SU-DHL-6 (cell line): ENCODE results near the gene RFLNA.

Experiments
- H2AFZ ChIP-seq: fragments of 200-600 bp; sonication (generic); 2 replicates; pipeline ENCODE4 v1.6.1; 2014; ENCODE audit warnings: low read depth, mild to moderate bottlenecking, moderate library complexity, mixed read lengths, antibody characterized with exemption, low read length; ENCODE audit not compliant: severe bottlenecking
- H3F3A ChIP-seq: fragments of 200-600 bp; shearing (Covaris generic); 2 replicates; pipeline ENCODE4 v1.6.0; 2016; ENCODE audit warnings: antibody characterized with exemption, mild to moderate bottlenecking; ENCODE audit not compliant: insufficient read depth
- H3K27ac ChIP-seq: fragments of 200-600 bp; sonication (generic); 2 replicates; pipeline ENCODE4 v1.5.1; 2016; ENCODE audit warnings: low read depth, mild to moderate bottlenecking, low read length, moderate library complexity, mixed read lengths
- H3K27me3 ChIP-seq: fragments of 200-600 bp; sonication (generic), shearing (Covaris generic); 2 replicates; pipeline ENCODE4 v1.6.0; 2014; ENCODE audit warnings: mild to moderate bottlenecking, low read length
- H3K36me3 ChIP-seq: fragments of 200-600 bp; sonication (generic); 2 replicates; pipeline ENCODE4 v1.6.1; 2014; ENCODE audit warnings: mild to moderate bottlenecking, low read length, mixed read lengths
- H3K4me2 ChIP-seq: fragments of 300-600, 200-600 bp; shearing (Covaris generic), sonication (generic); 2 replicates; pipeline ENCODE4 v1.6.0; 2014; ENCODE audit warnings: low read length, low read depth, mild to moderate bottlenecking; ENCODE audit not compliant: poor library complexity, severe bottlenecking
- H3K4me3 ChIP-seq: fragments of 200-600 bp; sonication (generic); 2 replicates; pipeline ENCODE4 v1.5.1; 2014; ENCODE audit warnings: antibody characterized with exemption, low read length, mild to moderate bottlenecking, mixed read lengths; ENCODE audit not compliant: insufficient read depth, poor library complexity, severe bottlenecking
- H3K79me2 ChIP-seq: fragments of 200-600 bp; sonication (generic); 2 replicates; pipeline ENCODE4 v1.6.1; 2014; ENCODE audit warnings: mild to moderate bottlenecking, low read length, moderate library complexity; ENCODE audit not compliant: insufficient read depth
- H3K9ac ChIP-seq: fragments of 200-600 bp; sonication (generic); 2 replicates; pipeline ENCODE4 v1.7.0; 2014; ENCODE audit warnings: mild to moderate bottlenecking, low read length
- H3K9me2 ChIP-seq: fragments of 200-600 bp; sonication (generic); replicated peaks from 2 replicates; pipeline ENCODE4 v1.6.1; 2014; ENCODE audit warnings: low read length; ENCODE audit not compliant: insufficient read depth
- H3K9me3 ChIP-seq: fragments of 200-600 bp; sonication (generic); 2 replicates; pipeline ENCODE4 v1.6.1; 2014; ENCODE audit warnings: low read length, mixed read lengths; ENCODE audit not compliant: insufficient read depth
- H4K20me1 ChIP-seq: fragments of 200-600 bp; sonication (generic); 2 replicates; pipeline ENCODE4 v1.6.1; 2014; ENCODE audit warnings: low read depth, mild to moderate bottlenecking, antibody characterized with exemption, low read length, moderate library complexity, mixed read lengths
- EZH2phosphoT487 ChIP-seq: fragments of 200-600 bp; sonication (generic), shearing (Covaris generic); conservative IDR thresholded peaks from 2 replicates; pipeline ENCODE4 v1.6.1; 2018; ENCODE audit warnings: mild to moderate bottlenecking, antibody characterized with exemption, low read length, moderate library complexity, mixed read lengths
- TF ChIP-seq, protein P1 (sequence below): fragments of 200-600 bp; sonication (generic); IDR thresholded peaks from one replicate; pipeline ENCODE4 v1.5.1; 2017; ENCODE audit warnings: antibody characterized with exemption, mild to moderate bottlenecking, low read length, moderate library complexity; ENCODE audit not compliant: insufficient read depth, poor library complexity, severe bottlenecking

RFLNA gene

DNA sequence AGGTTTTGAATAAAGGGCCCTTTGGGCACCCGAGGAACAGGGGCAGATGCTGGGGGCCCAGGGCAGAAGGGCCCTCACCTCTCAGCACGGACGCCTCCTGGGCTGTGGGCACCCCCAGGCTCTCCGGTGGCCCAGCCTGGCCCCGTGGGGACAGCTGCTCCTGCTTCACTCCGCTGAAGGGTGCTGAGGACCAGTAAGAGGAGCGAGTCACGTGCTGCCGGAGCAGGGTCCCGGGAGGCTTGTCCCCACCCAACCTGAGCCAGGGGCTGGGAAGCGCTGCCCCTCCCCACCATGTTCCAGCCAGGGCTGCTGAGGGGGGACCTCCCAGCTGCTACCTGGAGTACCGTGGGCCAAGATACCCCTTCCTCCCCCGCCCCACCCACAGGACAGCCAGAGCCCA lies 59.5 kb downstream of the RFLNA start:
- Histone ChIP-seq H3K27ac (no peak overlapping the region), H3K4me3 (no peak overlapping the region), H3K36me3 (no peaks in the 10 kb centered on the region), H3F3A (no peaks in the 10 kb centered on the region), H3K9me3 (no peaks in the 10 kb centered on the region), H3K4me2 (no peak overlapping the region), H2AFZ (no peak overlapping the region), H3K9me2 (no peaks in the 10 kb centered on the region), H3K79me2 (no peaks in the 10 kb centered on the region), H4K20me1 (no peaks in the 10 kb centered on the region), H3K27me3 (no peaks in the 10 kb centered on the region), H3K9ac (no peak overlapping the region)
- TF ChIP-seq EZH2phosphoT487: no peak
- TF ChIP-seq, protein P1, sequence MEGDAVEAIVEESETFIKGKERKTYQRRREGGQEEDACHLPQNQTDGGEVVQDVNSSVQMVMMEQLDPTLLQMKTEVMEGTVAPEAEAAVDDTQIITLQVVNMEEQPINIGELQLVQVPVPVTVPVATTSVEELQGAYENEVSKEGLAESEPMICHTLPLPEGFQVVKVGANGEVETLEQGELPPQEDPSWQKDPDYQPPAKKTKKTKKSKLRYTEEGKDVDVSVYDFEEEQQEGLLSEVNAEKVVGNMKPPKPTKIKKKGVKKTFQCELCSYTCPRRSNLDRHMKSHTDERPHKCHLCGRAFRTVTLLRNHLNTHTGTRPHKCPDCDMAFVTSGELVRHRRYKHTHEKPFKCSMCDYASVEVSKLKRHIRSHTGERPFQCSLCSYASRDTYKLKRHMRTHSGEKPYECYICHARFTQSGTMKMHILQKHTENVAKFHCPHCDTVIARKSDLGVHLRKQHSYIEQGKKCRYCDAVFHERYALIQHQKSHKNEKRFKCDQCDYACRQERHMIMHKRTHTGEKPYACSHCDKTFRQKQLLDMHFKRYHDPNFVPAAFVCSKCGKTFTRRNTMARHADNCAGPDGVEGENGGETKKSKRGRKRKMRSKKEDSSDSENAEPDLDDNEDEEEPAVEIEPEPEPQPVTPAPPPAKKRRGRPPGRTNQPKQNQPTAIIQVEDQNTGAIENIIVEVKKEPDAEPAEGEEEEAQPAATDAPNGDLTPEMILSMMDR: no peak

DNA sequence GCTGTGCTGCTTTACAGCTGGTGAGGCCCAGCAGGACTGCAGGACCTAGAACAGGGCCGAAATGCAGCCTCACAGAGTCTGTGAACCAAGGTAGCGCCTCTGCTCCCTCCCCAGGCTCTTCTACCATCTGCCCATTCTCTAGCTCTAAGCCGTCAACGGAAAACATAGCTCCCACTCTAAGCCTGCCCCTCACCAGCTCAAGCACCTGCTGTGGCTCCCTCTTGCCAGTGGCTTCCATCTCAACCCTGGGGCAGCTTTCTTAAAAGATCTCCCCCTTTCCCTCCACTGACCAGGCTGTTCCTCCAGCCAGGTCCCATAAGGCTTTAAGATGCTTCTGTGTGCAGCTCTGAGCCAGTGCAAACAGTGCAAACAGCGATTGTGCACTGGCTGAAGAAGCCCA lies 61.3 kb downstream of the RFLNA start:
- no peak overlapping the region for H3K4me3 ChIP-seq
- no peaks in the 10 kb centered on the region for H3K9me2 ChIP-seq
- H3K27ac ChIP-seq: no peak overlapping the region
- H4K20me1 ChIP-seq: no peaks in the 10 kb centered on the region
- H3K4me2 ChIP-seq: no peak overlapping the region
- no peaks in the 10 kb centered on the region for H3K27me3 ChIP-seq
- H3F3A ChIP-seq: no peaks in the 10 kb centered on the region
- H3K36me3 ChIP-seq: no peaks in the 10 kb centered on the region
- no peak overlapping the region for H3K9ac ChIP-seq
- no peak overlapping the region for H2AFZ ChIP-seq
- no peaks in the 10 kb centered on the region for H3K79me2 ChIP-seq
- TF ChIP-seq EZH2phosphoT487: no peak
- TF ChIP-seq, protein P1: no peak
- H3K9me3 ChIP-seq: no peaks in the 10 kb centered on the region

DNA sequence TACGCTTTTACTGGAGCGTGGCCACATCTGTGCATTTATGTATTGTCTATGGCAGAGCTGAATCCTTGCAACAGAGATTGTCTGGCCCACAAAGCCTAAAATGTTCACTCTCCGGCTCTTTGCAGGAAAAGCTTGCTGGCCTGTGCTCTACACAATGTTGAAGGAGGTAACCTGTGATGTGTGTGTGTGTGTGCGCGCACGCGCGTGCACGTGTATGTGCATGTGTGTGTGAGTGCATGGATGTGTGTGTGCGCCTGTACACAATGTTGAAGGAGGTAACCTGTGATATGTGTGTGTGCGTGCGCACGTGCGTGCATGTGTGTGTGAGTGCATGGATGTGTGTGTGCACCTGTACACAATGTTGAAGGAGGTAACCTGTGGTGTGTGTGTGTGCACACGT lies 62.7 kb downstream of the RFLNA start:
- H3K4me2 ChIP-seq: no peak overlapping the region
- no peaks in the 10 kb centered on the region for H3K9me2 ChIP-seq
- H3F3A ChIP-seq: no peaks in the 10 kb centered on the region
- no peaks in the 10 kb centered on the region for H3K36me3 ChIP-seq
- H4K20me1 ChIP-seq: no peaks in the 10 kb centered on the region
- no peak for TF ChIP-seq EZH2phosphoT487
- TF ChIP-seq, protein P1: no peak
- H3K27me3 ChIP-seq: no peaks in the 10 kb centered on the region
- H3K9ac ChIP-seq: no peak overlapping the region
- H3K9me3 ChIP-seq: no peaks in the 10 kb centered on the region
- no peak overlapping the region for H2AFZ ChIP-seq
- no peak overlapping the region for H3K4me3 ChIP-seq
- no peaks in the 10 kb centered on the region for H3K79me2 ChIP-seq
- no peak overlapping the region for H3K27ac ChIP-seq

- Histone ChIP-seq H4K20me1 (no peaks in the 10 kb centered on the region), H3K4me2 (no peak overlapping the region), H3K27me3 (no peaks in the 10 kb centered on the region), H2AFZ (no peak overlapping the region), H3K79me2 (no peaks in the 10 kb centered on the region), H3K9me2 (no peaks in the 10 kb centered on the region), H3K9me3 (no peaks in the 10 kb centered on the region), H3K4me3 (no peak overlapping the region), H3K9ac (no peak overlapping the region), H3K36me3 (no peaks in the 10 kb centered on the region), H3K27ac (no peak overlapping the region), H3F3A (no peaks in the 10 kb centered on the region)
- TF ChIP-seq EZH2phosphoT487: no peak
- TF ChIP-seq, protein P1: no peak
Observed at GRCh38 chr12:124358572-124358971, 63.7 kb downstream of the RFLNA start.
